Thymus (tissue), 11 donors: Measurements from ENCODE around the gene B4GALT1. TPM values are rescaled to one million over a fixed set of nuclear protein-coding genes. Genes with fewer than 3 reads are reported as not detected.

Experiments
- DNase-seq, 9 donors: peaks; one replicate each; pipeline ENCODE4 v3.0.0-alpha.2; 2013; ENCODE audit warnings: low spot score in 9 of 9, low read depth in 6 of 9, missing footprints in 1 of 9
- H3K27ac ChIP-seq, 2 donors: one replicate each; pipeline ENCODE4 v1.5.1; 2013; ENCODE audit warnings: control low read depth in 1 of 2, low read depth in 1 of 2, low read length in 1 of 2, mild to moderate bottlenecking in 1 of 2, moderate library complexity in 1 of 2
- H3K27me3 ChIP-seq, 2 donors: one replicate each; pipeline ENCODE4 v1.5.1; 2013; ENCODE audit warnings: low read length in 1 of 2; ENCODE audit not compliant: control insufficient read depth in 2 of 2, insufficient read depth in 1 of 2
- H3K36me3 ChIP-seq, 2 donors: one replicate each; pipeline ENCODE4 v1.5.1; 2013; ENCODE audit warnings: low read length in 1 of 2, mild to moderate bottlenecking in 1 of 2, moderate library complexity in 1 of 2; ENCODE audit not compliant: control insufficient read depth in 2 of 2, insufficient read depth in 2 of 2
- H3K4me1 ChIP-seq, 2 donors: one replicate each; pipeline ENCODE4 v1.5.1; 2013; ENCODE audit warnings: low read length in 2 of 2; ENCODE audit not compliant: control insufficient read depth in 2 of 2, insufficient read depth in 2 of 2
- H3K4me3 ChIP-seq, 2 donors: one replicate each; pipeline ENCODE4 v1.5.1; 2013; ENCODE audit warnings: low read length in 2 of 2, control low read depth in 1 of 2, mild to moderate bottlenecking in 1 of 2
- H3K9me3 ChIP-seq, 2 donors: one replicate each; pipeline ENCODE4 v1.5.1; 2013; ENCODE audit warnings: low read length in 1 of 2, mild to moderate bottlenecking in 1 of 2; ENCODE audit not compliant: control insufficient read depth in 2 of 2, insufficient read depth in 1 of 2
- WGBS: extraction: QIAGEN DNeasy Blood & Tissue Kit; methylation state at CpG from one replicate; pipeline ENCODE4 v1.1.7; 2013; 5-methylcytosine and 5-hydroxymethylcytosine counted together
- polyA plus RNA-seq: library from polyadenylated mRNA; stranded (reverse); fragments of 200-250 nt; gene quantifications from one replicate; pipeline ENCODE4 v1.2.3, GENCODE V29; 2013
- total RNA-seq: library from RNA; stranded (reverse); fragments of 120-200 nt; gene quantifications from one replicate; pipeline ENCODE4 v1.2.4, GENCODE V29; 2013
- donor health status: healthy.

Gene B4GALT1
- total and polyA plus RNA-seq, 2 donors, result 6.9 to 37.1 TPM

- no peak overlapping the region for H3K4me3 ChIP-seq
- DNase-seq, result no peak
- H3K36me3 ChIP-seq, result peaks cover 18 to 49% of the 10 kb centered on the region in 2 donors
- no peak overlapping the region for H3K27ac ChIP-seq
- WGBS, result 96% methylated on average over 8 of the region's 8 CpGs
- no peaks in the 10 kb centered on the region for H3K27me3 ChIP-seq
- H3K9me3 ChIP-seq, result no peaks in the 10 kb centered on the region
- H3K4me1 ChIP-seq, result peaks cover 15 to 29% of the 10 kb centered on the region in 2 donors
These were observed 43.6 kb downstream of the B4GALT1 start for GRCh38 chr9:33123407-33124031.

- no peak overlapping the region for H3K27ac ChIP-seq
- H3K36me3 ChIP-seq, result peaks cover 16 to 43% of the 10 kb centered on the region in 2 donors
- H3K4me1 ChIP-seq, result peaks cover 13 to 32% of the 10 kb centered on the region in 2 donors
- no peaks in the 10 kb centered on the region for H3K9me3 ChIP-seq
- H3K27me3 ChIP-seq, result no peaks in the 10 kb centered on the region
- H3K4me3 ChIP-seq, result no peak overlapping the region
- 96% methylated on average over 1 of the region's 1 CpG for WGBS
- DNase-seq, result no peak
These were observed 46.5 kb downstream of the B4GALT1 start for GRCh38 chr9:33120620-33121019.

GRCh38 chr9:33117796-33118195 lies 49.3 kb downstream of the B4GALT1 start:
- Histone ChIP-seq H3K27ac (peak overlapping the region in 1 of 2 donors; percentile 20), H3K4me1 (peaks cover 0 to 12% of the 10 kb centered on the region in 2 donors)
- no peak for DNase-seq

GRCh38 chr9:33117306-33117705 lies 49.8 kb downstream of the B4GALT1 start:
- no peaks in the 10 kb centered on the region for H3K9me3 ChIP-seq
- peaks cover 26 to 63% of the 10 kb centered on the region in 2 donors for H3K36me3 ChIP-seq
- H3K4me3 ChIP-seq, result no peak overlapping the region
- no peak for DNase-seq
- 2% methylated on average over 1 of the region's 1 CpG for WGBS
- no peaks in the 10 kb centered on the region for H3K27me3 ChIP-seq
- H3K27ac ChIP-seq, result no peak overlapping the region
- H3K4me1 ChIP-seq, result peaks cover 0 to 12% of the 10 kb centered on the region in 2 donors

More at GRCh38 chr9:33117796-33118195, 49.3 kb downstream of the B4GALT1 start:
- Histone ChIP-seq H3K27me3 (no peaks in the 10 kb centered on the region), H3K9me3 (no peaks in the 10 kb centered on the region), H3K4me3 (no peak overlapping the region), H3K36me3 (peaks cover 26 to 59% of the 10 kb centered on the region in 2 donors)
- WGBS, result 95% methylated on average over 4 of the region's 4 CpGs

- no peaks in the 10 kb centered on the region for H3K9me3 ChIP-seq
- no peak for DNase-seq
- H3K36me3 ChIP-seq, result peaks cover 31 to 68% of the 10 kb centered on the region in 2 donors
- 72% methylated on average over 2 of the region's 2 CpGs for WGBS
- H3K27ac ChIP-seq, result peak overlapping the region in 1 of 2 donors; percentile 69
- H3K27me3 ChIP-seq, result no peaks in the 10 kb centered on the region
- H3K4me1 ChIP-seq, result peaks cover 0 to 12% of the 10 kb centered on the region in 2 donors
- no peak overlapping the region for H3K4me3 ChIP-seq
These were observed 50.3 kb downstream of the B4GALT1 start for GRCh38 chr9:33116860-33117259.

GRCh38 chr9:33114746-33115145 lies 52.4 kb downstream of the B4GALT1 start:
- WGBS, result 98% methylated on average over 3 of the region's 3 CpGs
- Histone ChIP-seq H3K4me1 (peaks cover 0 to 12% of the 10 kb centered on the region in 2 donors), H3K9me3 (no peaks in the 10 kb centered on the region), H3K27ac (no peak overlapping the region), H3K27me3 (no peaks in the 10 kb centered on the region), H3K36me3 (peaks cover 31 to 70% of the 10 kb centered on the region in 2 donors), H3K4me3 (no peak overlapping the region)
- DNase-seq, result no peak

- H3K36me3 ChIP-seq, result peaks cover 31 to 66% of the 10 kb centered on the region in 2 donors
These were observed 53.2 kb downstream of the B4GALT1 start for GRCh38 chr9:33113799-33114547.

GRCh38 chr9:33112094-33112493 lies 55.0 kb downstream of the B4GALT1 start:
- DNase-seq, result no peak
- no peak overlapping the region for H3K27ac ChIP-seq
- WGBS, result 98% methylated on average over 4 of the region's 4 CpGs
- H3K4me1 ChIP-seq, result peaks cover 0 to 11% of the 10 kb centered on the region in 2 donors
- no peak overlapping the region for H3K4me3 ChIP-seq
- peaks cover 26 to 53% of the 10 kb centered on the region in 2 donors for H3K36me3 ChIP-seq
- no peaks in the 10 kb centered on the region for H3K27me3 ChIP-seq
- H3K9me3 ChIP-seq, result no peaks in the 10 kb centered on the region

More at GRCh38 chr9:33113799-33114547, 53.2 kb downstream of the B4GALT1 start:
- no peaks in the 10 kb centered on the region for H3K9me3 ChIP-seq
- DNase-seq, result no peak
- H3K4me1 ChIP-seq, result peaks cover 0 to 12% of the 10 kb centered on the region in 2 donors
- H3K27me3 ChIP-seq, result no peaks in the 10 kb centered on the region
- no peak overlapping the region for H3K4me3 ChIP-seq
- 96% methylated on average over 11 of the region's 11 CpGs for WGBS
- no peak overlapping the region for H3K27ac ChIP-seq

GRCh38 chr9:33111631-33112030 lies 55.5 kb downstream of the B4GALT1 start:
- no peak for DNase-seq
- H3K36me3 ChIP-seq, result peaks cover 26 to 53% of the 10 kb centered on the region in 2 donors
- H3K4me3 ChIP-seq, result no peak overlapping the region
- no peak overlapping the region for H3K27ac ChIP-seq
- no peaks in the 10 kb centered on the region for H3K9me3 ChIP-seq
- peaks cover 0 to 9% of the 10 kb centered on the region in 2 donors for H3K4me1 ChIP-seq
- no peaks in the 10 kb centered on the region for H3K27me3 ChIP-seq
- 91% methylated on average over 5 of the region's 5 CpGs for WGBS
